ENCODE data around the gene RNF214.
"Not testable (repeated sequence)": the region's sequence is repeated elsewhere in the genome, so short reads cannot be mapped to it uniquely, and the experiment has no call there.

Gene RNF214

GRCh38 chr11:117198613-117199012, 33.9 kb upstream of the RNF214 start:
- no peak for DNase-seq

DNA sequence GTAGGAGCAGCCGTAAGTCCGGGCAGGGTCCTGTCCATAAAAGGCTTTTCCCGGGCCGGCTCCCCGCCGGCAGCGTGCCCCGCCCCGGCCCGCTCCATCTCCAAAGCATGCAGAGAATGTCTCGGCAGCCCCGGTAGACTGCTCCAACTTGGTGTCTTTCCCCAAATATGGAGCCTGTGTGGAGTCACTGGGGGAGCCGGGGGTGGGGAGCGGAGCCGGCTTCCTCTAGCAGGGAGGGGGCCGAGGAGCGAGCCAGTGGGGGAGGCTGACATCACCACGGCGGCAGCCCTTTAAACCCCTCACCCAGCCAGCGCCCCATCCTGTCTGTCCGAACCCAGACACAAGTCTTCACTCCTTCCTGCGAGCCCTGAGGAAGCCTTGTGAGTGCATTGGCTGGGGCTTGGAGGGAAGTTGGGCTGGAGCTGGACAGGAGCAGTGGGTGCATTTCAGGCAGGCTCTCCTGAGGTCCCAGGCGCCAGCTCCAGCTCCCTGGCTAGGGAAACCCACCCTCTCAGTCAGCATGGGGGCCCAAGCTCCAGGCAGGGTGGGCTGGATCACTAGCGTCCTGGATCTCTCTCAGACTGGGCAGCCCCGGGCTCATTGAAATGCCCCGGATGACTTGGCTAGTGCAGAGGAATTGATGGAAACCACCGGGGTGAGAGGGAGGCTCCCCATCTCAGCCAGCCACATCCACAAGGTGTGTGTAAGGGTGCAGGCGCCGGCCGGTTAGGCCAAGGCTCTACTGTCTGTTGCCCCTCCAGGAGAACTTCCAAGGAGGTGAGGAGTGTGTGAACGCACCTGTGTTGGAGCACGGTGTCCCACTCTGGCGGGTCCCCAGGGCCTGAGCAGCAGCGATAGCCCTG, 33.2 kb upstream of the RNF214 start, which contains the start of gene TAGLN:
Gene TAGLN (plus strand): TSS at position 318 of the 863 bp plus-strand sequence. CDS start 3,644 bp downstream, outside the sequence.
- DNase-seq: no peak

DNA sequence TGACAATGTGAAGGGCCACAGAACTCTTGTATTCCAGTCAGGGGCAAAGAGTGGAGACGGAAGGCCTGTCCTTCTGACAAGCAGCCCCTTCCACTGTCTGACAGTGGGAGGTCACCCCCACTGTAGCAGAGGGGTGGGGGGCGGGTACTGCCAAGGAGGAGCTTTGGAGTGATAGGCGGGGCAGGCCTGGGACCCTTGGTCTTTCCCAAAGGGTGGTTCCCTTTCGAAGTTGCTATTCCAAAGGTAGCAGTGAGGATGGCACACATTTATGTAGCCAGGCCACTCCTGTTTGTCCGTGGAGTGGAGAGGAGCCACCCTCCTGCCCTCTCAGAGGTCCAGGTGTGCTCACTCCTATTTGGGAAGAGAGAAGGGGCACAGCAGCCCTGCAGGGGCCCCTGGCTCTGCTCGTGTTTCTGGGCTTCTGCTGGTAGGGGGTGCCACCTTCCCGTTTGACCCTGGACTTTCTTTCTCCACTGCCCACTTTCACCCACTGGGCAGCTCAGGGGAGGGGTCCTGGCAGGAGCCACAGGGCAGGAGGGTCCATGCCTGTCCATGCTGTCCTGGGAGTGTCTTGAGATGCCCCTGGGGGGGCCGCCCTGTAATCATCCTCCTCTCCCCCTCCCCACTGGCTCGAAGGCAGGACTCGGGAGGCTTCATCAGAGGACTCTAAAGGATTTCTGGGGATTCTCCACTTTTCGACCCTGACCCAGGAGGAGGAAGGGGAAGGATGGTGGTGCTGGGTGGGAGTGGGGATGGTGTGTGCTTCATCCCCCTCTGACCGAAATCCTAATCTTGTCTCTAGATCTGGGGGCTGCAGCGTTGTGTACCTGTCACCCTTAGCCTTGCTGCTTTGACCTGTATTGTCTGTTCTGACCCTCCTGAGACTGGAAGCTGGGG, 32.3 kb upstream of the RNF214 start:
- no peak for DNase-seq

GRCh38 chr11:117200813-117201657, 31.4 kb upstream of the RNF214 start:
- DNase-seq: no peak

- DNase-seq: no peak
These were observed 30.7 kb upstream of the RNF214 start for GRCh38 chr11:117201658-117202305.

DNA sequence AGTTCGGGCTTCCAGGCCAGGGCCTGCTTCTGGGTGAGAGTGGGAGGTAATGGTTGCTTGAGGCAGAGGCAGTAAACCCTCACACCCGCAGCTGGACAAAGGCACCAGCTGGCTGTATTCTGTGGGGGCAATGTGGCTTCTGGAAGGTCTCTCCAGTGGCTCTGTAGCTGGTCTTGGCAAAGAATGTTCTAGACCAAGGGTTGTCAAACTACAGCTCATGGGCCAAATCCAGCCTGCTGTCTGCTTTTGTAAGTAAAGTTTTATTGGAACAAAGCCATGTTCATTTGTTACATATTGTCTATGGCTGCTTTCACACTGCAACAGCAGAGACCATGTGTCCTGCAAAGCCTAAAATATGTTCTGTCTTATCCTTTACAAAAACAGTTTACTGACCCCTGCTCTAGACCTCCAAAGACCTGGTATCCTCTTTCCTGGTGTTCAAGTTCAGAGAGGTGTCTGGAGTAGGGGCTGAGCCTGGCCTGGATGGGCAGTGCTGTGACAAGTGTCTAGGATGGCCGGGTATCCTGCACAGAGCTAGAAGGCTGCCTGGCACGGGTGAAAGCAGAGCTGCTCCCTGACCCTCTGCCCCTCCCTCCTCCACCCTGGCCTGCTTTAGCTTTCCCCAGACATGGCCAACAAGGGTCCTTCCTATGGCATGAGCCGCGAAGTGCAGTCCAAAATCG, 29.9 kb upstream of the RNF214 start:
- no peak for DNase-seq

- no peak for DNase-seq
These were observed 29.4 kb upstream of the RNF214 start for GRCh38 chr11:117203069-117203407.

GRCh38 chr11:117204283-117205080, 28.0 kb upstream of the RNF214 start:
- DNase-seq: no peak

- no peak for DNase-seq
These were observed 27.2 kb upstream of the RNF214 start for GRCh38 chr11:117205211-117205818.

DNA sequence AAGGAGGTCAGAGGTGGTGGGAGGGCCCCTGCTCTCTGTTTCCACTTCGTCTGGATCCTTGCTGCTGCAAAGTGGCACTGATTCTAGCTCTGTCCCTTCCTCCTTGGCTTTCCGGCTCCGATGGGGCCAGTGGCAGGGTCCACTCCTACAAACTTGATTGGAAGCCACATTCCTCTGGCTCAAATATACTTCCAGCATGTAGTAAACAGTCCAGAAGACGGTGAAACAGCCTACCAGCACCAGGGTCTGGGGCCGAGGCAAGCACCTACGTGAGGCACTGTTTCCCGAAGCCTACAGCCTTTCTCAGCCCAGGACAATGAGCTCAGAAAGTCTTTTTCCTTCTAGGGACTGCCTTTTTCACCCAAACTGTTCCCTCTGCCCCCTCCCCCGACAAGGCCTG, 26.4 kb upstream of the RNF214 start:
- DNase-seq: not testable (repeated sequence)

- not testable (repeated sequence) for DNase-seq
These were observed 25.6 kb upstream of the RNF214 start for GRCh38 chr11:117206859-117207258.

DNA sequence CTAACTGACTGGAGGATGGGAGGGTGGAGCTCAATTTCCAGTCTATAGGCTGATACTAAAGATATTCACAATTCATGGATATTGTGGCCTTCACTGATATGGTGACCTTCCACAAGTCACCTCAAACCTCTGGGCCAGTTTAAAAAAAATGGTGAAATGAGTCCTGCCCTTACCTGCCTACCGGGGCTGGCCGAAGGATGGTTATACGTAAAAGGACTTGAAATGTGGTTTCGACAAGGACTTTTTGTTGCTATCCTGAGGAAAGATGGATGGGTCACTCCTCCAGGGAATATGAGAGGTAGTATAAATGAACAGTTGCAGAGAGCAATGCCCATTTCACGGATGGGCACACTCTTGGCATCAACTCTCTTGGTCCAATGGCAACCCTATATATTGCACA, 25.0 kb upstream of the RNF214 start:
- not testable (repeated sequence) for DNase-seq

- not testable (repeated sequence) for DNase-seq
These were observed 23.8 kb upstream of the RNF214 start for GRCh38 chr11:117208710-117209109.

GRCh38 chr11:117209351-117210125, 22.9 kb upstream of the RNF214 start:
- DNase-seq: not testable (repeated sequence)

DNA sequence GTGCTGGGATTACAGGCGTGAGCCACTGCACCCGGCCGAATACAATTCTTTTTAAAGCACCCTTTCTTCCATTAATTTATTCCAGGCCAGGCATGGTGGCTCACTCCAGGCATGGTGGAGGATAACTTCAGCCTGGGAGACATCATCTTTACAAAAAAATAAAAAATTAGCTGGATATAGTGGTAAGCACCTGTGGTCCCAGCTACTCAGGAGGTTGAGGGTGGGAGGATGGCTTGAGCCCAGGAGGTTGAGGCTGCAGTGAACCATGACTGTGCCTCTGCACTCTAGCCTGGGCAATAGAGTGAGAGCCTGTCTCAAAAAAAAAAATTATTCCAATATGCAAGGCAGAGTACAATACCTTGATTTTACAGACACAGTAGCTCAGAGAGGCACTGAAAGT, 21.9 kb upstream of the RNF214 start:
- DNase-seq: no peak

- DNase-seq: no peak
These were observed 19.6 kb upstream of the RNF214 start for GRCh38 chr11:117212697-117213355.

DNA sequence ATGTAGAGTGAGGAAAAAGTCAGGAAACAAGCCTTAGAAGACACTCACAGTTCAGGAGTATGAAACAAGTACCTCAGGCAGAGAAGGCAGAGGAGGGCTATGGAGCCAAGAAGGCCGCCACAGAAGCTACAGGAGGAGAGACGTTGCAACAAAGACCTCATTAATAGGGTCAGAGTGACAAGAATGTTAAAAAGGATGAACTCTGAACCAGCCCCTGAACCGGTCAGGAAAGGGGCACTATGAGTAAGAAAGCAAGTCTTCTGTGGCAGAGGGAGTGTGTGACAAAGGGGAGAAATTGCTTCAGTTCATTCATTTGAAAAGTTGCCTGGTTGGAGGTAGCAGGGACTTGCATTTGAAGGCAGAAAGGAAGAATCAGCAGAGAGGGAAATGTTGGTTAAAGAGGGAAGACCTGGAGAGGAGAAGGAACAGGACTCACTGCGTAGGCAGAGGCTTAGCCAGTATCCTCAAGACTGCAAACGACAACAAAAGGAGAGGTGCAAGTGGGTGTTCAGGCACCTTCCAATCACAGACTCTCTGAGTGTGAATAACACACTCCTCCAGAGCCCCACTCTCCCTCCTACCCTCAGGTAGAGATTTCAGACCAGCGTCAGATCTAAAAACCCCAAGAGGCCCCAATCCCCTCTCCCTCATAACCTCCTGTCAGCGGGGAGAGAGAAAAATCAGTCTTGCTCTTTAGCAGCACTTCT, 17.9 kb upstream of the RNF214 start:
- no peak for DNase-seq
